Muscle of leg (tissue), 16 donors: ENCODE measurements around the gene OR2V2. TPM values are rescaled to one million over a fixed set of nuclear protein-coding genes. Genes with fewer than 3 reads are reported as not detected.
"Not testable (repeated sequence)": the region's sequence is repeated elsewhere in the genome, so short reads cannot be mapped to it uniquely, and the experiment has no call there.

Experiments
- DNase-seq: peaks from one replicate; pipeline ENCODE4 v3.0.0; 2013
- H3K27ac ChIP-seq: one replicate; pipeline ENCODE4 v1.5.1; 2013; ENCODE audit warnings: mild to moderate bottlenecking, low read length, control low read depth
- H3K27me3 ChIP-seq: one replicate; pipeline ENCODE4 v1.6.1; 2013; ENCODE audit warnings: low read length; ENCODE audit not compliant: control insufficient read depth, insufficient read depth
- H3K36me3 ChIP-seq: one replicate; pipeline ENCODE4 v1.6.1; 2013; ENCODE audit warnings: low read length; ENCODE audit not compliant: control insufficient read depth, insufficient read depth
- H3K4me1 ChIP-seq: one replicate; pipeline ENCODE4 v1.6.1; 2013; ENCODE audit warnings: low read length; ENCODE audit not compliant: control insufficient read depth, insufficient read depth
- H3K4me3 ChIP-seq: one replicate; pipeline ENCODE4 v1.5.1; 2013; ENCODE audit warnings: low read length, control low read depth
- H3K9me3 ChIP-seq: replicated peaks from 2 replicates; pipeline ENCODE4 v1.6.1; 2013; ENCODE audit warnings: low read depth, low read length; ENCODE audit not compliant: control insufficient read depth
- WGBS: methylation state at CpG from one replicate; pipeline ENCODE4 v1.1.5; 2013; ENCODE audit warnings: missing lambda C conversion rate; ENCODE audit not compliant: insufficient coverage; 5-methylcytosine and 5-hydroxymethylcytosine counted together
- long read RNA-seq, 11 donors: transcript quantifications; one replicate each; lab custom pipeline, GENCODE V29; 2026
- polyA plus RNA-seq, 8 donors: library from polyadenylated mRNA; unstranded; fragments of 120-200 nt; gene quantifications; one replicate each; pipeline versions ENCODE4 v1.2.1 to v1.2.3, GENCODE V29; 2013; ENCODE audit warnings: inconsistent platforms in 1 of 8, low replicate concordance in 1 of 8; ENCODE audit not compliant: insufficient read length in 8 of 8, insufficient read depth in 1 of 8
- total RNA-seq: library from RNA; stranded (reverse); fragments of 120-200 nt; gene quantifications from one replicate; pipeline ENCODE4 v1.2.4, GENCODE V29; 2013

The OR2V2 gene
- total RNA-seq (not detected), polyA plus RNA-seq (not detected)
- long read RNA-seq, donor 1 = 0 reads
- long read RNA-seq, donor 2 = 0 reads
- long read RNA-seq, donor 3 = 0 reads
- long read RNA-seq, donor 4 = 0 reads
- long read RNA-seq, donor 5 = 0 reads
- long read RNA-seq, donor 6 = 0 reads
- long read RNA-seq, donor 7 = 0 reads
- long read RNA-seq, donor 8 = 0 reads
- long read RNA-seq, donor 9 = 0 reads
- long read RNA-seq, donor 10 = 0 reads
- long read RNA-seq, donor 11 = 0 reads

GRCh38 chr5:181146927-181147636, at the start of gene OR2V2:
Gene OR2V2 (plus strand): TSS chr5:181147586. CDS start chr5:181154943, 7,357 bp downstream.
- not testable (repeated sequence) for H3K4me3 ChIP-seq, DNase-seq, H3K36me3 ChIP-seq, H3K27ac ChIP-seq, H3K9me3 ChIP-seq, H3K27me3 ChIP-seq, H3K4me1 ChIP-seq
- WGBS = 42% methylated on average over 4 of the region's 7 CpGs

GRCh38 chr5:181097759-181098491, 49.5 kb upstream of the OR2V2 start:
- no CpG with 5 or more reads among the region's 56 CpGs for WGBS
- not testable (repeated sequence) for H3K9me3 ChIP-seq, H3K27ac ChIP-seq, H3K4me1 ChIP-seq, DNase-seq, H3K4me3 ChIP-seq, H3K36me3 ChIP-seq
- H3K27me3 ChIP-seq = peaks cover 18% of the 10 kb centered on the region

- no peaks in the 10 kb centered on the region for H3K36me3 ChIP-seq
- no peak overlapping the region for H3K27ac ChIP-seq
- no peaks in the 10 kb centered on the region for H3K4me1 ChIP-seq
- no peaks in the 10 kb centered on the region for H3K9me3 ChIP-seq
- WGBS = 17% methylated on average over 17 of the region's 22 CpGs
- H3K4me3 ChIP-seq = no peak overlapping the region
- peaks cover 21% of the 10 kb centered on the region for H3K27me3 ChIP-seq
- no peak for DNase-seq
Measured at GRCh38 chr5:181098762-181099601, 48.4 kb upstream of the OR2V2 start.

GRCh38 chr5:181099602-181100086, 47.7 kb upstream of the OR2V2 start:
- H3K9me3 ChIP-seq = no peaks in the 10 kb centered on the region
- no peak overlapping the region for H3K4me3 ChIP-seq
- DNase-seq = no peak
- 39% methylated on average over 6 of the region's 11 CpGs for WGBS
- H3K36me3 ChIP-seq = no peaks in the 10 kb centered on the region
- peaks cover 28% of the 10 kb centered on the region for H3K27me3 ChIP-seq
- no peaks in the 10 kb centered on the region for H3K4me1 ChIP-seq
- H3K27ac ChIP-seq = no peak overlapping the region

- Histone ChIP-seq H3K9me3 (no peaks in the 10 kb centered on the region), H3K4me3 (no peak overlapping the region), H3K36me3 (no peaks in the 10 kb centered on the region), H3K4me1 (no peaks in the 10 kb centered on the region), H3K27ac (no peak overlapping the region), H3K27me3 (peaks cover 33% of the 10 kb centered on the region)
- no peak for DNase-seq
- WGBS = 2% methylated on average over 52 of the region's 62 CpGs
Measured at GRCh38 chr5:181100121-181100875, 47.1 kb upstream of the OR2V2 start.

- not testable (repeated sequence) for H3K27ac ChIP-seq, H3K4me1 ChIP-seq, H3K36me3 ChIP-seq, H3K9me3 ChIP-seq, DNase-seq, H3K4me3 ChIP-seq
- peaks cover 39% of the 10 kb centered on the region for H3K27me3 ChIP-seq
- no CpG with 5 or more reads among the region's 54 CpGs for WGBS
Measured at GRCh38 chr5:181101030-181101641, 46.2 kb upstream of the OR2V2 start.

GRCh38 chr5:181101930-181102674, 45.3 kb upstream of the OR2V2 start:
- not testable (repeated sequence) for H3K36me3 ChIP-seq, H3K27ac ChIP-seq, H3K4me3 ChIP-seq, H3K9me3 ChIP-seq, DNase-seq, H3K4me1 ChIP-seq
- H3K27me3 ChIP-seq = peaks cover 46% of the 10 kb centered on the region
- no CpG with 5 or more reads among the region's 30 CpGs for WGBS

- H3K9me3 ChIP-seq, H3K4me1 ChIP-seq, DNase-seq, H3K4me3 ChIP-seq, H3K27ac ChIP-seq, H3K36me3 ChIP-seq: not testable (repeated sequence)
- H3K27me3 ChIP-seq = peaks cover 60% of the 10 kb centered on the region
- 0% methylated on average over 2 of the region's 5 CpGs for WGBS
Measured at GRCh38 chr5:181104259-181104568, 43.2 kb upstream of the OR2V2 start.
